Trophoblast cell (in vitro differentiated cells and primary cell): ENCODE data around the gene MSMO1.

Source experiments
- DNase-seq, 2 donors: peaks; one replicate each; pipeline ENCODE4 v3.0.0-alpha.2; 2016
- H2AFZ ChIP-seq: 2 replicates; pipeline ENCODE4 v1.6.1; 2013; ENCODE audit warnings: low read length, moderate library complexity, mild to moderate bottlenecking; ENCODE audit not compliant: insufficient read depth, poor library complexity
- H2AK5ac ChIP-seq: 2 replicates; pipeline ENCODE4 v1.6.1; 2013; ENCODE audit warnings: mild to moderate bottlenecking, low read length
- H2BK120ac ChIP-seq: 2 replicates; pipeline ENCODE4 v1.6.1; 2013; ENCODE audit warnings: low read length, mild to moderate bottlenecking, moderate library complexity; ENCODE audit not compliant: insufficient read depth, poor library complexity
- H2BK12ac ChIP-seq: 2 replicates; pipeline ENCODE4 v1.6.1; 2013; ENCODE audit warnings: mild to moderate bottlenecking, low read length, moderate library complexity
- H2BK5ac ChIP-seq: 2 replicates; pipeline ENCODE4 v1.6.1; 2013; ENCODE audit warnings: low read length, low read depth, moderate library complexity, mild to moderate bottlenecking; ENCODE audit not compliant: poor library complexity
- H3K14ac ChIP-seq: 2 replicates; pipeline ENCODE4 v1.6.1; 2013; ENCODE audit warnings: mild to moderate bottlenecking, low read length
- H3K18ac ChIP-seq: 2 replicates; pipeline ENCODE4 v1.6.1; 2013; ENCODE audit warnings: mild to moderate bottlenecking, low read length
- H3K23ac ChIP-seq: 2 replicates; pipeline ENCODE4 v1.6.1; 2013; ENCODE audit warnings: low read length
- H3K27ac ChIP-seq: 2 replicates; pipeline ENCODE4 v1.5.1; 2013; ENCODE audit warnings: low read depth, mild to moderate bottlenecking, inconsistent platforms, low read length, moderate library complexity
- H3K27me3 ChIP-seq: 2 replicates; pipeline ENCODE4 v1.6.1; 2013; ENCODE audit warnings: inconsistent platforms, mild to moderate bottlenecking, low read length, moderate library complexity; ENCODE audit not compliant: insufficient read depth
- H3K36me3 ChIP-seq, 2 experiments: 1 replicate in 1 of 2; 2 replicates in 1 of 2; pipeline ENCODE4 v1.6.1; 2013; ENCODE audit warnings: low read length in 2 of 2, mild to moderate bottlenecking in 2 of 2, moderate library complexity in 1 of 2; ENCODE audit not compliant: insufficient read depth in 2 of 2, control insufficient read depth in 1 of 2
- H3K4ac ChIP-seq: 2 replicates; pipeline ENCODE4 v1.6.1; 2013; ENCODE audit warnings: low read depth, mild to moderate bottlenecking, low read length, moderate library complexity
- H3K4me1 ChIP-seq, 2 experiments: 1 replicate in 1 of 2; 2 replicates in 1 of 2; pipeline ENCODE4 v1.6.1; 2013; ENCODE audit warnings: low read length in 2 of 2, mild to moderate bottlenecking in 2 of 2, moderate library complexity in 1 of 2; ENCODE audit not compliant: insufficient read depth in 2 of 2, control insufficient read depth in 1 of 2
- H3K4me2 ChIP-seq: 2 replicates; pipeline ENCODE4 v1.6.1; 2013; ENCODE audit warnings: inconsistent platforms, mild to moderate bottlenecking, low read length, moderate library complexity
- H3K4me3 ChIP-seq: 2 replicates; pipeline ENCODE4 v1.5.1; 2013; ENCODE audit warnings: mild to moderate bottlenecking, low read depth, low read length, inconsistent platforms
- H3K79me1 ChIP-seq: one replicate; pipeline ENCODE4 v1.6.1; 2013; ENCODE audit warnings: low read length
- H3K79me2 ChIP-seq: 2 replicates; pipeline ENCODE4 v1.6.1; 2013; ENCODE audit warnings: low read length, mild to moderate bottlenecking; ENCODE audit not compliant: control insufficient read depth, insufficient read depth, poor library complexity
- H3K9ac ChIP-seq: 2 replicates; pipeline ENCODE4 v1.6.1; 2013; ENCODE audit warnings: mild to moderate bottlenecking, low read length
- H3K9me3 ChIP-seq: 2 replicates; pipeline ENCODE4 v1.6.1; 2013; ENCODE audit warnings: low read depth, mild to moderate bottlenecking, control low read depth, inconsistent platforms, low read length; ENCODE audit not compliant: insufficient read depth
- H4K12ac ChIP-seq: 2 replicates; pipeline ENCODE4 v1.6.1; 2013; ENCODE audit warnings: low read depth, mild to moderate bottlenecking, low read length, moderate library complexity
- H4K8ac ChIP-seq: 2 replicates; pipeline ENCODE4 v1.6.1; 2013; ENCODE audit warnings: low read depth, mild to moderate bottlenecking, low read length, moderate library complexity
- H4K91ac ChIP-seq: one replicate; pipeline ENCODE4 v1.6.1; 2013; ENCODE audit warnings: low read depth, mild to moderate bottlenecking, low read length, moderate library complexity
- WGBS: extraction: QIAGEN DNeasy Blood & Tissue Kit; methylation state at CpG from one replicate; pipeline ENCODE4 v1.1.7; 2013; ENCODE audit warnings: missing lambda C conversion rate; ENCODE audit not compliant: insufficient read length, insufficient coverage; ENCODE audit errors: extremely low coverage; 5-methylcytosine and 5-hydroxymethylcytosine counted together

MSMO1 gene

GRCh38 chr4:165324236-165324917, 3.1 kb upstream of the MSMO1 start:
- Histone ChIP-seq H4K8ac (no peak overlapping the region), H3K9ac (no peak overlapping the region), H3K4me1 (peaks cover 9 to 11% of the 10 kb centered on the region in 2 experiments), H2BK12ac (peak overlapping the region; percentile 0), H4K12ac (no peak overlapping the region), H3K27ac (no peak overlapping the region), H3K79me2 (peaks cover 11% of the 10 kb centered on the region), H3K4me3 (no peak overlapping the region), H3K23ac (no peak overlapping the region), H3K18ac (no peak overlapping the region), H2AK5ac (no peak overlapping the region), H3K4me2 (no peak overlapping the region), H4K91ac (no peak overlapping the region), H3K79me1 (peaks cover 14% of the 10 kb centered on the region), H2BK120ac (no peak overlapping the region), H3K4ac (no peak overlapping the region), H3K14ac (no peak overlapping the region), H3K36me3 (no peaks in the 10 kb centered on the region), H3K9me3 (peaks cover 4% of the 10 kb centered on the region), H3K27me3 (no peaks in the 10 kb centered on the region), H2AFZ (no peak overlapping the region), H2BK5ac (no peak overlapping the region)
- no peak for DNase-seq
- WGBS = no CpG with 5 or more reads among the region's 7 CpGs

GRCh38 chr4:165324918-165325304, 2.6 kb upstream of the MSMO1 start:
- Histone ChIP-seq H3K23ac (no peak overlapping the region), H3K79me1 (peaks cover 14% of the 10 kb centered on the region), H3K79me2 (peaks cover 12% of the 10 kb centered on the region), H3K4ac (no peak overlapping the region), H2AFZ (no peak overlapping the region), H4K12ac (no peak overlapping the region), H2AK5ac (no peak overlapping the region), H2BK5ac (no peak overlapping the region), H3K36me3 (no peaks in the 10 kb centered on the region), H4K8ac (no peak overlapping the region), H3K27me3 (no peaks in the 10 kb centered on the region), H3K4me1 (peaks cover 9 to 11% of the 10 kb centered on the region in 2 experiments), H2BK120ac (no peak overlapping the region), H3K4me3 (no peak overlapping the region), H3K14ac (no peak overlapping the region), H3K9me3 (peaks cover 4% of the 10 kb centered on the region), H4K91ac (no peak overlapping the region), H2BK12ac (no peak overlapping the region), H3K27ac (no peak overlapping the region), H3K18ac (no peak overlapping the region), H3K4me2 (no peak overlapping the region), H3K9ac (no peak overlapping the region)
- no peak for DNase-seq
- no CpG with 5 or more reads among the region's 3 CpGs for WGBS

GRCh38 chr4:165325732-165326512, 1.5 kb upstream of the MSMO1 start:
- H3K9me3 ChIP-seq = peaks cover 4% of the 10 kb centered on the region
- H3K18ac ChIP-seq = peak overlapping the region; percentile 86
- peak overlapping the region; percentile 65 for H3K4ac ChIP-seq
- peak overlapping the region; percentile 41 for H2BK120ac ChIP-seq
- H2AFZ ChIP-seq = no peak overlapping the region
- no CpG with 5 or more reads among the region's 8 CpGs for WGBS
- H3K4me3 ChIP-seq = no peak overlapping the region
- peak overlapping the region; percentile 87 for H3K14ac ChIP-seq
- no peak overlapping the region for H4K12ac ChIP-seq
- peak overlapping the region; percentile 13 for H3K4me2 ChIP-seq
- H4K8ac ChIP-seq = peak overlapping the region; percentile 84
- H2BK5ac ChIP-seq = peak overlapping the region; percentile 55
- H3K79me2 ChIP-seq = peaks cover 18% of the 10 kb centered on the region
- H3K27me3 ChIP-seq = no peaks in the 10 kb centered on the region
- H3K23ac ChIP-seq = no peak overlapping the region
- H4K91ac ChIP-seq = peak overlapping the region; percentile 91
- H2BK12ac ChIP-seq = peak overlapping the region; percentile 96
- DNase-seq = peak; percentile 59 to 76
- peak overlapping the region; percentile 57 for H3K27ac ChIP-seq
- H3K36me3 ChIP-seq = peaks cover 4% of the 10 kb centered on the region in 2 experiments
- peaks cover 14 to 16% of the 10 kb centered on the region in 2 experiments for H3K4me1 ChIP-seq
- H3K79me1 ChIP-seq = peaks cover 14% of the 10 kb centered on the region
- peak overlapping the region; percentile 76 for H2AK5ac ChIP-seq
- no peak overlapping the region for H3K9ac ChIP-seq

- peaks cover 4% of the 10 kb centered on the region for H3K9me3 ChIP-seq
- no CpG with 5 or more reads among the region's 14 CpGs for WGBS
- peak overlapping the region; percentile 45 for H4K8ac ChIP-seq
- H3K14ac ChIP-seq = no peak overlapping the region
- peaks cover 22% of the 10 kb centered on the region for H3K79me2 ChIP-seq
- H2AFZ ChIP-seq = no peak overlapping the region
- peaks cover 5 to 7% of the 10 kb centered on the region in 2 experiments for H3K36me3 ChIP-seq
- peak overlapping the region; percentile 95 for H3K27ac ChIP-seq
- H3K4me3 ChIP-seq = peak overlapping the region; percentile 31
- peaks cover 14% of the 10 kb centered on the region for H3K79me1 ChIP-seq
- H3K4ac ChIP-seq = no peak overlapping the region
- H3K4me1 ChIP-seq = peaks cover 15 to 17% of the 10 kb centered on the region in 2 experiments
- H2AK5ac ChIP-seq = no peak overlapping the region
- peak overlapping the region; percentile 55 for H4K12ac ChIP-seq
- H2BK5ac ChIP-seq = peak overlapping the region; percentile 84
- peak overlapping the region; percentile 54 for H3K4me2 ChIP-seq
- H4K91ac ChIP-seq = no peak overlapping the region
- H3K27me3 ChIP-seq = no peaks in the 10 kb centered on the region
- no peak overlapping the region for H3K9ac ChIP-seq
- H3K23ac ChIP-seq = no peak overlapping the region
- H2BK120ac ChIP-seq = peak overlapping the region; percentile 84
- DNase-seq = peak; percentile 9 to 56
- peak overlapping the region; percentile 53 for H2BK12ac ChIP-seq
- no peak overlapping the region for H3K18ac ChIP-seq
Measured at GRCh38 chr4:165326831-165327210, 648 bp upstream of the MSMO1 start.
